CD4-positive, alpha-beta T cell treated with Interferon gamma for 1 hour (primary cell): ENCODE data around the gene AKAP12.

Experiments
- DNase-seq: peaks from one replicate; pipeline ENCODE4 v3.0.0-alpha.2; 2020

The AKAP12 gene, protein sequence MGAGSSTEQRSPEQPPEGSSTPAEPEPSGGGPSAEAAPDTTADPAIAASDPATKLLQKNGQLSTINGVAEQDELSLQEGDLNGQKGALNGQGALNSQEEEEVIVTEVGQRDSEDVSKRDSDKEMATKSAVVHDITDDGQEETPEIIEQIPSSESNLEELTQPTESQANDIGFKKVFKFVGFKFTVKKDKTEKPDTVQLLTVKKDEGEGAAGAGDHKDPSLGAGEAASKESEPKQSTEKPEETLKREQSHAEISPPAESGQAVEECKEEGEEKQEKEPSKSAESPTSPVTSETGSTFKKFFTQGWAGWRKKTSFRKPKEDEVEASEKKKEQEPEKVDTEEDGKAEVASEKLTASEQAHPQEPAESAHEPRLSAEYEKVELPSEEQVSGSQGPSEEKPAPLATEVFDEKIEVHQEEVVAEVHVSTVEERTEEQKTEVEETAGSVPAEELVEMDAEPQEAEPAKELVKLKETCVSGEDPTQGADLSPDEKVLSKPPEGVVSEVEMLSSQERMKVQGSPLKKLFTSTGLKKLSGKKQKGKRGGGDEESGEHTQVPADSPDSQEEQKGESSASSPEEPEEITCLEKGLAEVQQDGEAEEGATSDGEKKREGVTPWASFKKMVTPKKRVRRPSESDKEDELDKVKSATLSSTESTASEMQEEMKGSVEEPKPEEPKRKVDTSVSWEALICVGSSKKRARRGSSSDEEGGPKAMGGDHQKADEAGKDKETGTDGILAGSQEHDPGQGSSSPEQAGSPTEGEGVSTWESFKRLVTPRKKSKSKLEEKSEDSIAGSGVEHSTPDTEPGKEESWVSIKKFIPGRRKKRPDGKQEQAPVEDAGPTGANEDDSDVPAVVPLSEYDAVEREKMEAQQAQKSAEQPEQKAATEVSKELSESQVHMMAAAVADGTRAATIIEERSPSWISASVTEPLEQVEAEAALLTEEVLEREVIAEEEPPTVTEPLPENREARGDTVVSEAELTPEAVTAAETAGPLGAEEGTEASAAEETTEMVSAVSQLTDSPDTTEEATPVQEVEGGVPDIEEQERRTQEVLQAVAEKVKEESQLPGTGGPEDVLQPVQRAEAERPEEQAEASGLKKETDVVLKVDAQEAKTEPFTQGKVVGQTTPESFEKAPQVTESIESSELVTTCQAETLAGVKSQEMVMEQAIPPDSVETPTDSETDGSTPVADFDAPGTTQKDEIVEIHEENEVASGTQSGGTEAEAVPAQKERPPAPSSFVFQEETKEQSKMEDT (N-terminal part only)

DNA sequence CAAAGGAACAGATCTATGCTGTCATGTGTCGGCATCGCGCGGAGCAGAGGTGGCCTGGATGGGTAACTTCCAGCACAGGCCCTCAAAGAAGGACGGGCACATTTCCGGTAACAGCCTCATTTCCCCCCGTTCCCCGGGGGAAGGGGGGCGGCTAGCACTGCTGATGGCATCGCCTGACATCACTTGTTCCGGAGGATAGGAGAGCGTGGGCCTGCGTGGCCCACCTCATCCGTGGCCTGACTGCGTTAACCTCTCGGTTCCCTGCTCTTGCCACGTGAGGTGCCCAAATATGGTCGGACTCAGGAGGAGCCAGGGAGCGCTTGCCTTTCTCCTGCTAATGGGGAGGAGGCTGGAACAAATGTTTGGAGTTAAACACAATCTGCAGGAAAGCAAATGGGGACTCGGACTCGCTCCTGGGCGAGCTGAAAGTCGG lies at the start of gene AKAP12:
Gene AKAP12, plus strand, starts transcription at position 365 of the 433 bp plus-strand sequence. CDS start 596 bp downstream, outside the sequence.
- no peak for DNase-seq

DNA sequence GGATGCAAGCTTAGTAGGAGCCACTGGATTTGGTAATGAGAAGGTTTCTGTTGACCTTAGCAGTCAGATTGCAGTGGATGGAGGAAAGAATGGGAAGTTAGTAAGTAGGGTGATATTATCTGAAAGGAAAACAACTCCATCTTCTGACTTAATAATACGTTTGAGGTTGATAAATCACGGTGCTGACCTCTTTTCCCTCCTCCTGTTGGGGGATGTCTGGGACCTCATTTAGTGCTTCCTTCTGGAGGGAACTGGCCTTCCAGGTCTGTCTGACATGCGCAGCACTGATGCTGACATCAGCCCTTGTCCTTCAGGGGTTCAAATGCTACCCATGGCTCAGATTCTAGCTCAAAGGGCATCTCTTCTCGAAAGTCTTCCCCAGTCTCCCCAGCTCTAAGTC lies 48.2 kb upstream of the AKAP12 start:
- DNase-seq = no peak

DNA sequence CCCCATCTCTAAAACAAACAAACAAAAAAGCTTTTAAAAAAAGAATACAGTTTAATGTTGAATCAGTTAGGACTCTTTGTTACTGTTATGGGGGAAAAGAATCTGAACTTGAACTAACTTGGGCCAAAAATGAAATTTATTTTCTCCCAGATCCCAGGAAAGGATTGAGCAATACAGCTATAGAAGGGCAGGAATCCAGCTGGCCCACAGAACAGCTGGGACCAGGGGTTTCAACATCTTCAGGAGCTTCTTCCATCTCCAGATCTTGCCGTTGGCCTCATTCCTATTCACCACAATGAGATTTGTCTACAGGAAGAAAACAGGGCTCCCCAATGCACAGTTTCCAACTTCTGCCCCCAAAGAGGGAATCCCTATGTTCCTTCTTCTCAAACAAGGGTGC lies 43.2 kb upstream of the AKAP12 start:
- no peak for DNase-seq

DNA sequence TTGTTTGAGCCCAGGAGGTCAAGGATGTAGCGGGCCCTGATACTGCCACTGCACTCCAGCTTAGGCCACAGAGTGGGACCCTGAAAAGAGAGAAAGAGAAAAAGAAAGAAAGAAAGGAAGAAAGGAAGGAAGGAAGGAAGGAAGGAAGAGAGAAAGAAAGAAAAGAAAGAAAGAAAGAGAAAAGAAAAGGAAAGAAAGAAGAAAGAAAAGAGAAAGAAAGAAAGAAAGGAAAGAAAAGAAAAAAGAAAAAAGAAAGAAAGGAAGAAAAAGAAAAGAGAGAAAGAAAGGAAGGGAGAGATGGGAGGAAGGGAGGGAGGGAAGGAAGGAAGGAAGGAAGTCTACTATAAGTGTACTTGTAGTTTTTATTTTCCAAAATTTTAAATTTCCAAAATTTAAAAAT lies 42.2 kb upstream of the AKAP12 start:
- DNase-seq = no peak

DNA sequence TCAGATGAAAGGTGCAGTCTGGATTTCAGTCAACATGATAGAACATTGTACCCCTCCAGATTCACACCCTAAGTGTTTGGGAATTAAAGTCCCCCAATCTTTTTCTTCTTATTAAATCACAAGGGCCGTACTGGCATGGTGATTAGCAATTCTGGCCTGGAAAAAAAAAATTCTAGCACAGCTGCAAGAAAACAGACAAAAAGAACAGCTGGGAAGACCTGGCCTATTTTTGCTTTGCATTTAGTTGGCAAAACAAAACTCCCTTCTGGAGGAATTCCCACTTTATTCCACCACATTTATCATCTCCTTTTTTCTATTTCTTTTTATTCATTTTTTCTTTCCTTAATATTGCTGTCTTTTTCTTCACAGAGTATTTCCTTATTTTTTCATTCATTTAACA lies 39.8 kb upstream of the AKAP12 start:
- DNase-seq = no peak

DNA sequence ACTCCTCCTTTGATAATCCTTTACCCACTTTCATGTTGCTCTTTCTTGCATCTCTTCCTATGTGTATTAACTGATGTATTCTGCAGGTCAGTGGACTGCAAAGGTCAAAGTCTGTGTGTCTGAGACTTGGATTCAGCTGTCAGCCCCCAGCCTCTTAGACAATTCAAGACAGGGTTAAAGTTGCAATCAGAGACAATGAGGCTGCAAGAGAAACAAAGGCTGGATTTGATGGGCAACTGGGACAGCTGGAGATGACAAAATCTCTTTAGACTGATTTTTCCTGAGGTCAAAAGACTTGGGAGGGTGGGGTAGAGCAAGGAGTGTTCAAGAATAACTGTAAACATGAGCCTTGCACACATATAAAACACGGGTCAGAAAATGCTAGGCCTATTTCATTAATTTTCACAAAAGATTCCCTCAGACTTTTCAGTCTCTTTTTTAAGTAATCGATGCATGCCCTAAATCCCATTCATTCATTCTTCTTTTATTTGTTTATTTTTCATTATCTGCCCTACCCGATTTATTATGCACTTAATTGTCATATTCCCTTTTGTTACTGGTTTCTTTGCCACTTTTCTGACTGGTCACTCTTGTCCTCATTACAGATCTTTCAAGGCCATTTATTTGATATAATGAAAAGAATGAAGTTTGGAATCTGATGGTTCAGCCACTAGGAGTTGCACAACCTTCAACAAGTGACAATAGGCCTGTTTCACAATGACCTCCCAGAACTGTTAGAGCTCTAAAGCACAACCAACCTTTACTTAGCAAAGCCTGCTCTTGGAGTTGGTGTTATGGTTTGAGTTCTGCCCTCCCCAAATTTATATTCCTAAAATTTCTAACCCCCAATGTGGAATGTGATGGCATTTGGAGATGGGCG lies 33.8 kb upstream of the AKAP12 start:
- no peak for DNase-seq

DNA sequence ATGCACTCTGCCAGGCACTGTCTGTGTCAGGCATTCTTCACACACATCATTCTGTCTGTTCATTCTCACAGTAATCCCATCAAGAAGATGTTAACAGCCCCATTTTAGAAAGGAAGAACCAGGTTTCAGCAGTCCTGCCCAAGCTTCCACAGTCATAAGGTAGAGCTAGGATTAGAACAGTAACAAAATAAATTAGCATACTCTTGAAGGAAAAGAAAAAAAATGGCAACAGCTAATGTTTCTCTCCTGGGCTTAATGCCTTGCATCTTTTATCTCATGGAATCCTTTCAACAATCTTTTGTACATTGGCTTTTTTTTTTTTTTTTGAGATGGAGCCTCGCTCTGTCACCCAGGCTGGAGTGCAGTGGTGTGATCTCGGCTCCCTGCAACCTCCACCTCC lies 32.1 kb upstream of the AKAP12 start:
- DNase-seq = no peak

DNA sequence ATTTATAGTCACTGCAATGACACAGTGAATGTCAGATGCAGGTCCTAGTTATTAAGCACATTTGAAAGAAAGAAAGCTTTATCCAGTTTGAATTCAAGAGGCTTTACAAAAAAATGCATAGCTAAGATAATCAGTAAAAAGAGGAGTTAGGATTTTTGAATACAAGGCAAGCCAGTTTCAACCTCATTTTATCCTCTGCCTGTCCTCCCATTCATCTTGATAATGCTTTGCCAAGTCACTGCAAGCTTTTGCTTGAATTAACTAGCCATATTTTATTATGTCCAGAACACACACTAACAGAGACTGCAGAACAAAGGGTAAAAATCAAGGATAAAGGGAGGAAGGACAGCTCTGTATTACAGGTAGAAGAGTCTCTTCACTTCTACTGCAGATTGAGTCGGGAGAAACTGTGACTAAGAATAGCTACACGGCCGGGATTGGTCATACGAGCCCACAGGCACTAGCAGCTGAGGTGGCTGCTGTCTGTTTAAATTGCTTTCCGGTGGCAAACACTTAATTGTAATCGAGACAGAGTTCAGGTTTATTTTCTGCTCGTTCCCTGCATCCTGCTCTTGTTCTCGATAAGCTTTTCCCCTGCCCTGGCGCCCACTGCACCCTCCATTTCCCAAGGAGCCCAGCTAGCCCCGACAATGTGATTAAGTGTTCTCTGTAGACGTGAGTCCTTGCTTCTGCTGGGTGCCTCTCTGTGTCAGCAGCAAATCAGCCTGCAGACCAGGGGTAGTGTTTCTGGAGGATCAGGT lies 30.5 kb upstream of the AKAP12 start:
- no peak for DNase-seq

DNA sequence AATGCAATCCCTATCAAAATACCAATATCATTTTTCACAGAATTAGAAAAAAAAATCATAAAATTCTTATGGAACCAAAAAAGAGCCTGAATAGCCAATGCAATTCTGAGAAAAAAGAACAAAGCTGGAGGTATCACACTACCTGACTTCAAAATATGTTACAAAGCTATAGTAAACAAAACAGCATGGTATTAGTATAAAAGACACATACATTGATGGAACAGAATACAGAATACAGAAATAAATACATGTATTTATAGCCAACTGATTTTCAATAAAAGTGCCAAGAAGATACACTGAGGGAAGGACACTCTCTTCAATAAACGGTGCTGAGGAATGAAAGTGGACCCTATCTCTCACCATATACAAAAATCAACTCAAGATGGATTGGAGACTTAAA lies 28.7 kb upstream of the AKAP12 start:
- DNase-seq = no peak

DNA sequence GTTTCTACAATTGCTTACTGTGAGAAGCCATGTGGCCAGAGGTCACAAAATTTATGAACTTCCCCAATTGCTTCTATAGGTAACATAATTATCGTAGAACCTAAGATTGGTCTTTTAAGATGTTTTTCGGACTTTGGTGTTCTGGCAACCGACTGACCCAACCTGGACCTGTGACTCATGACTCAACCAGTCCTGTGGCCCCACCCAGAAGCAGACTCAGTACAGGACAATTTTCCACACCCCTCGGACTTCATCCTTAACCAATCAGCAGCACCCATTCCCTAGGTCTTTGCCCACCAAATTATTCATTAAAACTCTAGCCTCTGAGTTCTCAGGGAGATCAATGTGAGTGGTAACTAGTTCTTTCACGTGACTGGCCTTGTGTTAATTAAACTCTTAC lies 26.4 kb upstream of the AKAP12 start:
- no peak for DNase-seq

DNA sequence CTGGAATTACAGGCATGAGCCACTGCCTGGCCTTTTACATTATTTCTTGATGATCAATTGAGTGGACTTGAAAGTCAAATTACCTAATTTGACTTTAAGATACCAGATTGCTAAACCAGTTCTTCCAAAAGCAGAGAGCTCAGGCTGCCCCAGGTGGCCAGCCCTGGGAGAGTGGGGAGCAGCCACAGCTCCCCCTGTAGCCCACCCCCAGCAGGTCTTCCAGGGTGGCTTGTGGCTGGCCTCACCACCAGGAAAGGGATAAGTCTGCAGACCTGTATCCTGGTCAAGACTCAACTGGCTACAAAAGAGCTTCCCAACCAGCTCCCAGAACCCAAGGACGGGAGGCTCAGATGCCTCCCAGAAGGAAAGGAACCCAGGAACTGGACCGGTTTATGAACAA lies 23.8 kb upstream of the AKAP12 start:
- DNase-seq = no peak

DNA sequence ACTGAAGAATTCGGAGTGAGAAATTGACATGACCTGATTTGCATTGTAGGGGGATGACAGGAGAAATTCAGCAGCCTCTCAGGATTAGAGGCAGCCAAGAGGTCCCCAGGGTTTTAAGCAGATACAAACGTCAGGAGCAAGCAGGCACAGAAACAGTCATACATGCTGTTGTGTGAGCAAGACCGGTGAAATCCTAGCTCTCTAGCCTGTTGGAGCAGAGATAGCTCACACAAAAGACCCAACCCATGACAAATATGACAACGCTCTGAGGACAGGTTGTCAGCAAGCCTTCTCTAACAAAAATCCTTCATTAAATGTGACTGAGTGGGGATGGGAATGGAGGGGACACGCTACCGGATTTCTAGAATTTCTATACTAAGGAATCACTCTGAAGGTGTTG lies 23.0 kb upstream of the AKAP12 start:
- no peak for DNase-seq

DNA sequence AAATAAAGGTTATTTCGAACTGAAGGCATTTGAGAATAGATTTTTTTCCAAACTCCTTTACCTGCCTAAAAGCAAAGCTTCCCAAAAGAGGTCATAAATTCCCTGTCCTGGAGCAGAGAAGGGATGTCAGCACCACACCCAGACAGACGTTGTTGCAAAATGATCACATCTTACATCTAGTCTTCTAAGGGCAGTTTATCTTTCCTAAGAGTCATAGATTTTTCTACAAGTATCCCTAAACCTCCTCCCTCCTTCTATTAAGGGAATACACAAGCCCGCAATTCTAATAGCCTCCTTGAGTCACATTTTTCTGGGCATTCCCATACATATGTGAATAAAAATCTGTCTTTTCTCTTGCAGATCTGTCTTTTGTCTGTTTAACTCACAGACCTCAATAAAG lies 20.6 kb upstream of the AKAP12 start:
- no peak for DNase-seq

DNA sequence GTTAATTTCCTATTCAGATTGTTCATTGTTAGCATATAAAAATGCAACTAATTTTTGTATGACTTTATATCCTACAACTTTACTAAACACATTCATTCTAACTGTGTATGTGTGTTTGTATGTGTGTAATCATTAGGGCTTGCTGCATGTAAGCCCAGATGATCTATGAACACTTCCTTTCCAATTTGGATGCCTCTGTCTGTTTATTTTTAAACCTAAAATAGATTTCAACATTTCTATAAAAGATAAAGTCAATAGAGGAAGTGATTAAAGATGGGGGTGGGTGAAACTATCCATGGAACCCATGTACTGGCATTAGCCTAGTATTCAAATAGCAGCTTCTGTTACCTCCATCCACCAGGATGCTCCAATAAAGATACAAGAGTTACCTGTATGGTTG lies 15.7 kb upstream of the AKAP12 start:
- DNase-seq = no peak

DNA sequence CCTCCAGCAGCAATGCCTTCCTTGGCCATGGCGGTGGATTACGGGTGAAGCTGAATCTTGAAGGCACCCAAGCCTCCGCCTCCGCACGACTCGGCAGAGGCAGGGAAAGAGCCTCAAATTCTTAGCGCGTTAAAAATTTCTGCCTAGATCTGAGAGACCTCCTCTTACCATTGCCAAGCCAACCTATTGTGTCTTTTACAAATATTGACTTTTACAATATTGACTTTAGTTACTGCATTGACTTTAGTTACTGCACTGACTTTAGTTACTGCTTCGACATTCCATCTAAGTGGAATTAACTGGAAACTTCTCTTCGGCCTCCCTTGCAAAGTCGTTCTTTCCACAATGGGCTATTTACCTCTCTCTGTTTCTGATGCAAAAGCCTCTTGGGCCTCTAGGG lies 13.8 kb upstream of the AKAP12 start:
- no peak for DNase-seq

DNA sequence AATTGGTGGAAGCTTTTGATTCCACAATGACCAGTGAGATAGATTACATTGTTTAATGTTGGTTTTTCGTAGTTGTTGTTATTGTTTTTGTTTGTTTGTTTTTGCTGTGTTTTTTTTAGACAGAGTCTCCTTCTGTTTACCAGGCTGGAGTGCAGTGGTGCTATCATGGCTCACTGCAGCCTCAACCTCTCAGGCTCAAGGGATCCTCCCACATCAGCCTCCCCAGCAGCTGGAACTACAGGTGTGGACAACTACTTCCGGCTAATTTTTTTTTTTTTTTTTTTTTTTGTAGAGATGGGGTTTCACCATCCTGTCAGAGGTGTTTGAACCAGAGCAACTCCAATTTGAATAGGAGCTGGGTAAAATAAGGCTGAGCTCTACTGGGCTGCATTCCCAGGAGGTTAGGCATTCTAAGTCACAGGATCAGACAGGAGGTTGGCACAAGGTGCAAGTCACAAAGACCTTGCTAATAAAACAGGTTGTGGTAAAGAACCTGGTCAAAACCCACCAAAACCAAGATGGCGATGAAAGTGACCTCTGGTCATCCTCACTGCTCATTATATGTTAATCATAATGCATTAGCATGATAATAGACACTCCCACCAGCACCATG lies 10.9 kb upstream of the AKAP12 start:
- no peak for DNase-seq

DNA sequence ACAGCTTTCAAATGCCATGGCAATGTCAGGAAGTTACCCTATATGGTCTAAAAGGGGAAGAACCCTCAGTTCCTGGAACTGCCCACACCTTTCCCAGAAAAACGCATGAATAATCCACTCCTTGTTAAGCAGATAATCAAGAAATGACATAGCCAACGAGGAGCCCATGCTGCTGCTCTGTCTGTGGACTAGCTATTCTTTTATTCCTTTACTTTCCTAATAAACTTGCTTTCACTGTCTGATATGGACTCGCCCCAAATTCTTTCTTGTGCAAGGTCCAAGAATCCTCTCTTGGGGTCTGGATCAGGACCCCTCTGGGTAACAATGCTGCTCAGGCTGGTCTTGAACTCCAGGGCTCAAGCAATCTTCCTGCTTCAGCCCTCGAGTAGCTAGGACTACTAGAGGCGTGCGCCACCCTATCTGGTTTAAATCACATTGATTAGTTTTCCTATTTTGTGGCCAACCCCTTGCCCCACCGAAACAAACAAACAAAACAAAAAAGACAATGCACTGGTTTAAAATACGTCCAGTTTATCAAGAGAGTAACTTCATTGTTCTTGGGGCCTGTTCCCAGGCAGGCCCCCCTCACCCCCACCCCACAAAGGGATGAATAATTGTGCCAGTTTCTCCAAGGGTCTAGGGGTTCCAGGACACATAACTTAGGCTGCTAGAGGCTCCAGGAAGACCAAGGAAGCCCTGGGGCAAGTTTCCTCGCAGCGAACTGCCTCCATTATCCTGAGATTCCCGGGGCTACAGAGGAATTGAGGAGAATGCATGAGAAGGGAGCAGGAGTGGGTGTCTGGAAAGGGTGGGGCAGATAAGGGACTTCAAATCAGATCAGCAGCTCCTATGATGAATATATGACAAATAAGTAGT lies 10.1 kb upstream of the AKAP12 start:
- DNase-seq = no peak

DNA sequence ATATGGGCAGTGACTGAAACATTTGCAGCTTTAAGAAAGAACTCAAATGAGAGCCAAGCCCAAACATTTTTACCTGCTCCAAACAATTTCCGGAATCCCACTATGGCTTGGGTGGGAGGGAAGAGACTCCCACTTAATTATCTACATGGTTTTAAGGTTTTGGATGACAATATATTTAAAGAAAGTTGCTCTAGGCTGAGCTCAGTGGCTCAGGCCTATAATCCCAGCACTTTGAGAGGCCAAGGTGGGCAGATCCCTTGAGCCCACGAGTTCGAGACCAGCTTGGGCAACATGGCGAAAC lies 9.5 kb upstream of the AKAP12 start:
- DNase-seq = no peak

DNA sequence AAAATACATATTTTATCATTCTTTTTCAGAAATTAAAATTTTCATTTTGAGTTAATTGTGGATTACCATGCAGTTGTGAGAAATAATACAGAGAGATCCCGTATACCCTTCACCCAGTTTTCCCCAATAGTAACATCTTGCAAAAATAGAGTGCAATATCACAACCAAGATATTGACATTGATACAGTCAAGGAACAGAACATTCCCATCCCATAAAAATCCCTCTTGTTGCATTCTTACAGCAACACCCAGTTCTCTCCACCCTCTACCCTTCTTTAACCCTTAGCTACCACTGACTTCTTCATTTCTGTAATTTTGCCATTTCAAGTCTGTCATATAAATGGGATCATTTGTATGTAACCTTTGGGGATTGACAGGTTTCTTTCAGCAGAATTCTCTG lies 6.9 kb upstream of the AKAP12 start:
- no peak for DNase-seq

DNA sequence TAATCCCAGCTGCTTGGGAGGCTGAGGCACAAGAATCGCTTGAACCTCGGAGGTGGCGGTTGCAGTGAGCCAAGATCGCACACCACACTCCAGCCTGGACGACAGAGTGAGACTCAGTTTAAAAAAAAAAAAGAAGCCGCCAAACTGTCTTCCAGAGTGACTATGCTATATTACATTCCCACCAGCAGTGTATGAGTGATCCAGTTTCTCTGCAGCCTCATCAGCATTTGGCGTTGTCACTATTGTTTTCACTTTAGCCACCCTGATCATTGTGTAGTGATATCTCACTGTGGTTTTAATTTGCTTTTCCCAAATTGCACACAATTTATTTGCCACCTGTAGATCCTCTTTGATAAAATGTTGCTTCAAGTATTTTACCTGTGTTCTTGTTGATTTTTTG lies 6.0 kb upstream of the AKAP12 start:
- DNase-seq = no peak
